Astrocyte of the cerebellum (primary cell): Measurements from ENCODE around the gene GNAQ.

Source experiments
- DNase-seq: peaks from one replicate; pipeline ENCODE4 v3.0.0-alpha.2; 2011; ENCODE audit warnings: low read depth
- H3K4me3 ChIP-seq: 2 replicates; pipeline ENCODE4 v1.5.1; 2011; ENCODE audit warnings: mild to moderate bottlenecking, low read depth, low read length, moderate library complexity
- CTCF ChIP-seq: IDR thresholded peaks from 2 replicates; pipeline ENCODE4 v1.5.1; 2012; ENCODE audit warnings: low read length, low read depth, moderate library complexity, mild to moderate bottlenecking; ENCODE audit errors: missing control alignments
- in situ Hi-C: cut with HindIII; loops from 2 replicates; pipeline ENCODE4 v1.10.0; 2017; ENCODE audit warnings: low sequenced_read_pairs

The GNAQ gene

DNA sequence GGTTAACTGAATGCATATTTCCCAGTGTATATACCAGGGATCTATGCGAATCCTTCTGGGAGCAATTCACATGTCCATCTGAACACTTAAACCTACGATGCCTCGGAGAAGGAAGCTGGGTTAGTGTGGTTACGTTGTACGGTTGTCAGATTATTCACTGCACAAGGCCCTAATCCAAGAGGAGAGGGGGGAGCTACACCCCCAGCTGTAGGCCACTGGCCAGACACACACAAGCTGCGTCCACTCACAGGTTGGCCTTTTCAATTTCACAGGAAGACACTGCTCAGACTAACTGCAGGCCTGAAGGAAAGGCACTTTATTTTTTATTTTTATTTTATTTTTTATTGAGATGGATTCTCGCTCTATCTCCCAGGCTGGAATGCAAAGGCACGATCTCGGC lies 199.0 kb downstream of the GNAQ start:
- no peak overlapping the region for H3K4me3 ChIP-seq
- DNase-seq, result no peak
- in situ Hi-C loops, result no loop called here
- TF ChIP-seq CTCF, result no peak

- no peak for TF ChIP-seq CTCF
- in situ Hi-C loops, result no loop called here
- no peak for DNase-seq
- no peak overlapping the region for H3K4me3 ChIP-seq
Observed at GRCh38 chr9:77831781-77832180, 199.8 kb downstream of the GNAQ start.

GRCh38 chr9:77830618-77831285 lies 200.9 kb downstream of the GNAQ start:
- H3K4me3 ChIP-seq, result no peak overlapping the region
- DNase-seq, result no peak
- in situ Hi-C loops, result no loop called here
- no peak for TF ChIP-seq CTCF

DNA sequence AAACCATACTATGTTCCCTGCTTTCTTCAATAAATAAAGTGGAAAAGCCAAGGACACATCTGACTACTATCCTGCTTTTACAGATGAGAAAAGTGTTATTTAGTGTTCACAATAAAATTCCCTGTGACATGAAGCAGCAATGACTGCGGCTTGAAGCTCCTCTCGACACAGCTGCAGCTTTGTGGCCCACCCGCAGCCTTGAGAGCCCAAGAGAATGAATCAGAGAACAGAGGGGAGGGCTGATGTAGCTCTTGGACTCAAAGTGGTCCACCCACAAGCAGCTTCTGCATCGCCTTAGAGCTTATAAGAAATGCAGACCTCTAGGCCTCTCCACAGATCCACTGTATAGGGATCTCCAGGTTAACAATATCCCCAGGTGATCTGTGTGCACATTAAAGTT lies 202.2 kb downstream of the GNAQ start:
- in situ Hi-C loops, result no loop called here
- no peak for TF ChIP-seq CTCF
- no peak for DNase-seq
- no peak overlapping the region for H3K4me3 ChIP-seq

GRCh38 chr9:77827104-77827784 lies 204.4 kb downstream of the GNAQ start:
- in situ Hi-C loops, result no loop called here
- TF ChIP-seq CTCF, result no peak
- H3K4me3 ChIP-seq, result no peak overlapping the region
- DNase-seq, result no peak

DNA sequence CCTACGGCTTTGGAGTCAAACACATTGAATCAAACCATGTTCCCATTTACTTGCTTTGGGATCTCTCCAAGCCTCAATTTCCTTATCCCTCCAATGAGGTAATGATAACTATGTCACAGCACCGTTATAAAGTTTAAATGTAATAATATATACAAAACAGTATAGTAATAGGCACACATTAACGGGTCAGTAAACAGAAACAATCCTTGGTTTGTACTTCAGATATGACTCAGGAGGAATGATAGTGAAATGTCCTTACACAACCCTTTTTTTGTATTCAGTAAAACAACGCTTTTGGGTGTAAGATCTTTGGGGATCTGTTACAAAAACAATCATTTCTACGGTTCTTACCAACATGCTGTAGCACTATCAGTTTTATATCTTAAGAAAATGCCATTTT lies 205.0 kb downstream of the GNAQ start:
- DNase-seq, result no peak
- H3K4me3 ChIP-seq, result no peak overlapping the region
- in situ Hi-C loops, result no loop called here
- no peak for TF ChIP-seq CTCF
